ENCODE results near the gene NFS1.

GRCh38 chr20:35669221-35669620 is 29.9 kb downstream of the NFS1 start:
- TF ChIP-seq CTCF (IDR thresholded peaks at IDR 0.05) (no peak), POLR2AphosphoS5 (IDR thresholded peaks at IDR 0.05) (no peak), POLR2A (IDR thresholded peaks at IDR 0.05) (no peak)
